Stimulated activated naive CD4-positive, alpha-beta T cell treated with Interleukin-2 at 50 U/mL for 16 hours (primary cell): ENCODE data around the gene MICAL1.
A peak's percentile ranks its signal among the peaks of the same experiment; 100 is the strongest.

Experiments used
- DNase-seq: peaks from one replicate; lab custom pipeline; 2025; lab: John Stamatoyannopoulos, UW

The MICAL1 gene

DNA sequence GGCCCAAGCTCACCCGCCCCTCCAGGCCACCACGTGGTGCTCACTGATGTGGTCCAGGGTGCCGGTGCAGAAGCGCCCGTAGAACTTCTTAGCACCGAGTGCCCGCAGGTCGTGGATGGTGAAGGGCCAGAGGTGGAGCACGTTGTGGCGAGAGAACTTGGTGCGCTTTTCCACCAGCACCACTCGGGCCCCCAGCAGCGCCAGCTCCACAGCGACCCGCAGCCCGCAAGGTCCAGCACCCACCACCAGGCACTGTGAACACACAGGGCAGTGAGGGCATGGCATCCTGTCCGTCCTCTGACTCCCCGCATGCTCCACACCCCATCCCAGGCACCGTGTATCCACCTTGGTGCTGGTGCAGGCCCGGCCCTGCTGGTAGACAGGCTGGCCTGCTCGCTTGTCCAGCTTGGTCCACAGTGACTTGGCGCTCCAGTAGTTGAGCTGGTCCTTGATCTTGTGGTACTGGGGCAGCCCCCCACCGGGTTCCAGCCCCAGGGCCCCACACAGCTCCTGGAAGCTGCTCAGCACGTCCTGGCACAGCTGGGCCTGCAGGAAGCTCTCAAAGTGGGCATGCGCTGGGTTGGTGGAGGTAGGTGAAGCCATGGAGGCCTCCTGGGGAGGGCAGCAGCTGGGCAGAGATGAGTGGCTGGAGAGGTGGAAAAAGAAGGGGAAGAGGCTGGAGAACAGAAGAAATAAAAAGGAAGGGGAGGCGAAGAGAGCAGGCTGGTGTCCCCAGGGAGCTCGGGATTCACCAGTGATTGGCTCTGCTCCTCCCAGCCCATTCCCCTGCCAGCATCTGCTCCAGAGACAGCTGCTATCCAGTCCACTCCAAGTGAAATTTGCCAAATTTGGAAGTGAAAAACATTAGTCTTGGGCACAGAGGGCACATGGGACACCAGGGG lies 1.7 kb downstream of the MICAL1 start:
- DNase-seq, result no peak

DNA sequence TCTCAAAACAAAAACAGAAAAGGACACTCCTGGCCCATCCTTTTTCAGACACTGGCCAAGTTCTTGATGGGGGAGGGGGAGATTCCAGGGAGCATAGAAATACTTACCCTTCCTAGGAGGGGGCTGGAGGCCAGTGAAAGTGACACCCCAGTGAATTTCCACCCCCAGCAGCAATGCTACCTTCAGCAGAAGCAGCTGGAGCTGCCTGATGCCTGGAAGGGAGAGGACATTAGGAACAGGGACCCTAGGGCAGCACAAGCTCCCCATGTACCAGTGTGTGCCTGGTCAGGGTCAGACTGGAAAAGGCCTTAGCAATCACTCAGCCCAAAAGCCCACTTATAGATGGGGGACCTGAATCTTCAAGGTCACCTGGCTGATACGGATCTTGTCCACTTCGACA lies 2.4 kb downstream of the MICAL1 start:
- DNase-seq, result no peak

DNA sequence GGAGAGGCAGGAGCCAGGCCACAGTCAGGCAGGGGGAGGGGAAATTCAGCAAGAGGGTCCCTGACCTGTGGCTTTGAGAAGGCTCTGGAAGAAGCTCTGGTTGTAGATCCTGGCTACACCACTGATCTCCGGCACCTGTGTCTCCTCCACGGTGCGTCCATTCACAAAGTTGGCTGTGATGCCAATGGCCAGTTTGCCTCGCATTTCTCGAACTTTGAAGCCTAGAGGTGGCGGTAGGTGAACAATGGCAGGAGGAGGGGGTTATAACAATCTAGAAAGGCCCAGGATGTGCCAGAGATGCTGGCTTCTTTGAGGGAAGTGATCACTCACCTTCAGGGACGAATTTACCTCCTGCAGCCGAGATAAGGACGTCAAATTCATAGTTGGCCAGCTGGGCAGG lies 3.4 kb downstream of the MICAL1 start:
- DNase-seq, result no peak

DNA sequence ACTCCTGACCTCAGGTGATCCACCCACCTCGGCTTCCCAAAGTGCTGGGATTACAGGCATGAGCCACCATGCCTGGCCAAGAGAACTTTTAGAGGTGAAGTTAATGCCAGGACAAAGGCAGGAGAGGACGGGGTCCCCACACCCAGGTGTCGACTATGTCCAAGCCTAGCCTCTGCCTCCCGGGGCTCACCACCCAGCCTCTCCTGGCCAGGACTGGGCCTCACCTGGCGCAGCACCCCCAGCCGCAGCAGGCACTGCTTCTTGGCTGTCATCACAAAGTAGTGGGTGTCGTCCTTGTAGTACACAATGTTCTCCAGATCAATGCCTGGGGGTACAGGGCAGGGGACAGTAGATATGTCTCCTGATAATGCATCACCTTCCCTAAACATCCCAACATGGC lies 4.2 kb downstream of the MICAL1 start:
- DNase-seq, result no peak

DNA sequence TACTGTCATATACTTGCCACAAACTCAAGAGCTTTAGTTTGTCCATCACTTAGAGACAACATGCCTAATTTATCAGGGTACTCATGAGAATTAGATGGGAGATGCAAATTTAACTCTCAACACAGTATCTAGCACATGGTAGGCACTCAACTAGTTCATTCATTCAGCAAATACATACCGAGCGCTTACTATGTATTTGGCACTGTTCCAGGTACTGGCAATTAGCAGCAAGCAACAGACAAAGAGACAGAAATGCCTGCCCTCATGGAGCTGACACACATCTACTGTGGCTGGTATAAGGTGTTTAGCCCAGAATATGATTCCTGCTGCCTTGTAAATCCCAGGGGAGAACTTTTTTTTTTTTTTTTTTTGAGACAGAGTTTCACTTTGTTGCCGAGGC lies 4.8 kb downstream of the MICAL1 start:
- DNase-seq, result no peak

DNA sequence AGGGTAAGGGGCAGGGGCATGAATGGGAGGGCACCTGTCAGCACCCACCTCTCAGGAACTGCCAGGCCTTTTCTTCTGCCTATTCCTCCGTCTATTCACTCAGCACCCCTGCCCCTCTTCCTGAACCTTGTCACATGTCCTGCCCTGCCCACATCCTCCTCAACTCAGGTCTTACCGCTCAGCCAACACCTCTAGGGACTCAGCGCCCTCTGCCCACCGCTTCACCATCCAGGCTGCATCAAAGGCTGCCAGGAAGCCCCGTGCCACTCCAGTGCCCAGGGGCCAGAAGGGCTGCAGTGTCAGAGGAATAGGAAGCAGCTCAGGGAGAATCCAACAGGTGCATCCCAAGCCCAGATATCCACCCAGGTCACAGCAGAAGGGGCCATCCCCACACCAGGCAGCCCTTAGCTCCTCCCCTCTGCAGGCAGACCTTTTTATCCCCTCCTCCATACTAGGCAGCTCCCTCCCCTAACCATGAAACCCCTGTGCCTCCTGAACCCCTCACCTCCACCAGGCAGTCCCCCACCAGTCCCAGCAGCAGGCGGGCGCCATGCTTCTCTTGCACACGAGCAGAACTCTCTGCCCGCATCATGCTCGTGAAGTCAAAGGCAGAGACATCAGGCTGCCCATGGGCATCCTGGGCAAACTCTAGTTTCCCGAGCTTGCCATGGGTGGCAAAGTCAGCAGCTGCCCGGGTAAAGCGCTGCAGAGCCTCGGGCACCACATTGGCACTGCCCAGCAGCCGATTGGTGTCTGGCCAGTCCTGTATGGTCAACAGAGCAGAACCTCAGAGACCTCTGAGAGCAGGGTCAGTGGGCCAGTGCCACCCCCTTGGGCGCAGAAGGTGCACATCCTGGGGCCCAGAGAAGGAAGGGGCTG lies 5.5 kb downstream of the MICAL1 start:
- DNase-seq, result no peak

DNA sequence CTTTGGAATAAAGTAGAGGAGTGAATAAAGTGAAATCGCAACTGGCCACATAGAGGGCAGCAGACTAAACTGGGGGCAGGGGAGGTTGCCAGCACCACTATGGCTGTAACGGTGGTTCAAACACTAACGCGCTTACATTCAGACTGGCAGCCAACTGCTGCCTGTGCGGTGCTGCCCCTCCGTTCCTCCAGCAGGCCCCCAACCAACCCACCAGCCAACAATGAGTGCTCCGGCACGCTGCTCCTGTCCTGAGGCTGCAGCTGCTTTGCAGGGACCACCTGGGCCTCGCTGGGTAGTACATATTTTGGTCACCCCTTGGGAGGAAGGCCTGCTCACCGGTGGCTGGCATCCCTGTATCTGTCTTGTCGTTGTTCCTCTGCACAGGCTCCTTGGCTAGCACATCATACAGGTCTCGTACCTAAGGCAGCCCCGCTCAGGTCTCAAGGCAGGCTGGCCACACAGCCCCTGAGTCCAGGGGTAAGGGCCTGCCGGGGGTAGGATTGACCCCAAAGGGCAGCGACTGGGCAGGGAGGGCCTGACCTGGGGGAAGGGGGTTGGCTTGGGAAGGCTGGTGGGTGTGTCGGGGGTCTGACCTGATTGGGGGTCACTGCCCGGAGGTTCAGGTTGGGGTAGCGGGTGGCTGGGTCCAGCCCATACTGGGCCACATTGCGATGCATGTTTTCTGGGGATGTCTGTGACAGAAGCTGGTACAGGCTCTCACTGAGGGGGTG lies 6.3 kb downstream of the MICAL1 start:
- DNase-seq, result no peak

DNA sequence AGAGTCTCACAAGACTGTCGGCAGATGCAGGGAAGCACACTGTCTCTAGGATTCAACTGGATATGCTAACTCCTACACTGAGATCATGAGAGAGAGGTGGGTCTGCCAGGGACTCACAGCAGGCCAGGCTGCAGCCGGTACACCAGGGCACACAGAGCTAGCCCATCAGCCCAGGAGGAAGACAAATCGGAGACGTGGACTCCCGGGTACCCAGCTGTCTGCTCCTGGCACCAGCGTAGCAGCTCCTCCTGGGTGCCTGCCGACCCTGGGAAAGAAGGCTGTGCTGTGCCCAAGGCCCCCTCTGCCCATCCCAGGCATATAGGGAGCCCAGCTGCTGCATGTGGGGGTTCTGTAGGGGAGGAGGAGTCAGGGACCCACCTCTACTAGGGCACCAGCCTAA lies 7.0 kb downstream of the MICAL1 start:
- DNase-seq, result no peak

DNA sequence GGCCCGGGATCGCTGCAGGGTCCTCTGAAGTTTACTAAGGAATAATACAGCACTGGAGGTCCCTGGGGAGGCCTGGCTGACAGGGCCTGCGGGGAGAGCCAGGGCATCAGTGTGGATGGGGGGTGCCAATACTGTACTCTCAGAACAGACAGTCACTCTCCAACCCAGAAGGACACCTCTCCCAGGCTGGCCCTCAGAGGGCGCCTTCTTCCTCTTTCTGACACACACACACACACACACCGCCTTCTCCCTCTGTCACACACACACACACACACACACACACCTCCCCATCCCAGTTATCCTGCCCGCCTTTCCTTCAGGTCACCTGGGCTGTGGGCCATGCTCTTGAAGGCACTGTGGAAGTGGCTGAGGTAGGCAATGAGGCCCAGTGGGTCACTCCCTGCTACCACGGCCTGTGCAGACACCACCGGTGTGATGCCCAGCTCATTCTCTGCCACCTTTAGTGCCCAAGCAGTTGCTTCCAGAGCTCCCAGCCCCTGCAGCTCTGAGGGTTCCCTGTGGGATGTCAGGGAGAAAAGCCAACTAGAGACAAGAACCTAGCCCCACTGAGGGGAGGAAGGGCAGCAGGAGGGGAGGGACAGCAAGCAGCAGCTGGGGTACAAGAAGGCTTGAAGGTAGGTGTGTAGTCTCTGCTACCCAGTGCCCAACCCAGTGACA lies 7.6 kb downstream of the MICAL1 start:
- DNase-seq, result no peak

DNA sequence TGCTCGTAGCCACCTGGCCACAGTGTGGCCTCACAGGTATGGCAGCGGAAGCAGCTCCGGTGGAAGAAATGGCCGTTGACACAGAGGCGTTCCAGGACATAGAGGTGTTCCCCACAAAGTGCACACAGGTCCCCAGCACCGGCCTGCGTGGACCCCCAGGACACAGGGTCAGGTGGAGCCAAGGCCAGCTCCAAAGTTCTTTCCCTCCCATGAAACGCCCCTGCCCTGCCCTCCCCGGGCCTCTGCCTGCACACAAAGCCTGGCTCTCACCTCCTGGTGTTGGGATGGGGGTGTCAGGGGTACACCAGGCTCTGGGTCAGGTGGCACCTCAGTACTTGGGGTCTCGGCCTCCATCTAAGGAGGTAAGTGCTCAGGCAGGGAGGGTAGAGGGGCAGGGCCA lies 8.5 kb downstream of the MICAL1 start:
- DNase-seq, result no peak

DNA sequence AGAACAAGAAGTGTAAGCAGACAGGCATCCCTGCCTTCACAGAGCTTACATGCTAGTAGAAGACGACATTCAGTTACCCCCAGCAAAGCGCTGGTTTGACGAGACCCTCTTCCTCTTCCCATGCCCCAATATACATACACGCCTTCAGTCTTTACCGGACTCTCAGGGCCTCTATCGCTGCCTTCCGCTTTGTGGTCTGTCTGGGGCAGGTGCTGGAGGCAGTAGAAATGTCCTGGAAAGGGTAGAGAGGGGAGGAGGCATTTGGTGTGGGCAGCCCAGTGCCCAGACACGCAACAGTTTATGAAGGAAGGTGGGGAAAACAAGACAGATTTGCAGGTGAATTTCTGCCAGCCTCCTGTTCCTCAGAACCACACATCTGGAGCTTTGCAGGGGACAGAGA lies 9.0 kb downstream of the MICAL1 start:
- DNase-seq, result no peak

DNA sequence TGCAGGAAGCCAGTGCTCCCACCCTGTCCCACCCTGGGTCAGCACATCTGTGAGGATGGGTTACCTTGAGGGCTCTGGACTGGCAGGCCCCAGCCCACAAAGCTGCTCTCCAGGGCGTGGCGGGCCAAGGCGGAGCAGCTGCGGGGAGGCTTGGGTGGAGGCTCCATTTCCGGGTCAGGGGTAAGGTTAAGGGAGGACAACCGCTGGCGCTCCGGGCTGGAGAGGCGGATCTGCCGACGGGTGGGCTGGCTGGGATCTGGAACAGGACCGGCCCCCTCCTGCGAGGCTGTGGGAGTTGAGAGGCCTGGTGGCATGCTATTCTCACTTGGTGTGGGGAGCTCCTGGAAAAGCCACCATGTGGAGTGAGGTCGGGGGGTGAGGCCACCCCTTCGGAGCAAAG lies 9.5 kb downstream of the MICAL1 start:
- DNase-seq, result no peak

DNA sequence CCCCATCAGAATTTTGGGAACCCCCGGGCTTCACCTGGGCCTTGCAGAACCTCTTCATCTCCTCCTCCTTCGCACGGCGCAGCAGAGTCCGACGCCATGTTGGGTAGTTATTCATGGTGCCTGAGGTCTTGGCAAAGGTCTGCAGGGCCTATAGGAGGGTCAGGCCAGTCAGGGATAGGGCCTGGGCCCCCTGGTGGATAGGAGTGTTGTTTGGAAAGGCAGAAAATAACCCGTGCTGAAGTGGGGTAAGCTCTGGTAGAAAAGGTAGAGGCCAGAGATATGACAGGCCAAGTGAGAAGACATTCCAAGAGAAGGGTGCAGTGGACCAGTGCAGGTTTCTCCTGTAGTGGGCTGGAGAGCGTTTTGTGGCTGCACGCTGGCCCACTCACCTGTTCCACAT lies 10.2 kb downstream of the MICAL1 start:
- DNase-seq, result no peak

DNA sequence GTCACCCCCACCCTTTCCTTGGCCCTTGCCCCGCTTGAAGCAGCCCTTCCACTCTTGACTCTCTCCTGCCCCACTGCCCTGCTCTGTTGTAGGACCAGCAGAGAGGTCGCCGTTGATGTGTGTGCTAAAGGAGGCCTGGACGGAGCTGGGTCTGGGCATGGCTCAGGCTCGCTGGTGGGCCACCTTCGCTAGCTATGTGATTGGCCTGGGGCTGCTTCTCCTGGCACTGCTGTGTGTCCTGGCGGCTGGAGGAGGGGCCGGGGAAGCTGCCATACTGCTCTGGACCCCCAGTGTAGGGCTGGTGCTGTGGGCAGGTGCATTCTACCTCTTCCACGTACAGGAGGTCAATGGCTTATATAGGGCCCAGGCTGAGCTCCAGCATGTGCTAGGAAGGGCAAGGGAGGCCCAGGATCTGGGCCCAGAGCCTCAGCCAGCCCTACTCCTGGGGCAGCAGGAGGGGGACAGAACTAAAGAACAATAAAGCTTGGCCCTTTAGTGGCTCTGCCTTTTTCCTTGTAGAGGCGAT lies 12.1 kb downstream of the MICAL1 start:
- DNase-seq, result no peak

DNA sequence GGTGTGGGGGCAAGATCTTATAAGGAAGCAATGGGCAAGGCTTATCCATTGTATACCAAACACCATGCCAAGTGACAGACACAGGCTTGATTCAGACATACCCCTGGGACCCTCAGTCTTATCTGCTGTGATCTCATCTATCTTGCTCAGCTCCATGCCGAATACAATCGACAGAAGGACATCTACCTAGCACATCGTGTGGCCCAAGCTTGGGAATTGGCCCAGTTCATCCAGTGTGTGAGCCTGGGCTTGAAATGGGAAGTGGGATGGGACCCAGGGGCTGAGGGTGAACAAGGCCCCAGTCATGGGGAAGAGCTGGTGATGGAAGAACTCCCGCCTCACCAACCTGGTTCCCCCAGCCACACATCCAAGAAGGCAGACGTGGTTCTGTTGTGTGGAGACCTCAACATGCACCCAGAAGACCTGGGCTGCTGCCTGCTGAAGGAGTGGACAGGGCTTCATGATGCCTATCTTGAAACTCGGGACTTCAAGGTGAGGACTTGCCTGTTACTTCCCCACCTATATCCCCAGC lies 13.1 kb downstream of the MICAL1 start:
- no peak for DNase-seq

DNA sequence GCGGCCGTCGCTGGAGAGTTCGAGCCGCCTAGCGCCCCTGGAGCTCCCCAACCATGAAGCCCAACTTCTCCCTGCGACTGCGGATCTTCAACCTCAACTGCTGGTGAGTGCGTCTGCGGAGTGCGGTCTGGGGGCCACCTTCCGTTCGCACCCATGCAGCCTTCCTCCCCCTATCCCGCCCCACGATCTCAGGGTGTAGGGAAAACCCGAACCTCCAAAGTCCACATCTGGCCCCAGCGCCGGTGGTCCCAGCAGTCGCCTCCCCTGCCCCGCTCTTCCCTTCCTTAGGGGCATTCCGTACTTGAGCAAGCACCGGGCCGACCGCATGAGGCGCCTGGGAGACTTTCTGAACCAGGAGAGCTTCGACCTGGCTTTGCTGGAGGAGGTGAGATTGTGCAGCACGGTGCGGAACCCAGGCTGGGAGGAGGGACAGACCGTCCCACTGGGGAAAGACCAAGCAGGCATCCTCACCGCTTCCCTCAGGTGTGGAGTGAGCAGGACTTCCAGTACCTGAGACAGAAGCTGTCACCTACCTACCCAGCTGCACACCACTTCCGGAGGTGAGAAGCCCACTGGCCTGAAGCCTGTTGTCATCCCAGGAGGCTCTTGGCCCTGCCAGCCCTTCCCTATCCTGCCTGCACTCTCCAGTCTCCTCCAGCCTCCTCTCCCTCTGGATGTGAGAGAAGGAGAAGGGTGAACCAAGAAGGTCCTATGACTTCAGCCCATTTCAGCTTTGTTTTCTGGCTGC lies 14.3 kb downstream of the MICAL1 start:
- DNase-seq, result peak; percentile 48

DNA sequence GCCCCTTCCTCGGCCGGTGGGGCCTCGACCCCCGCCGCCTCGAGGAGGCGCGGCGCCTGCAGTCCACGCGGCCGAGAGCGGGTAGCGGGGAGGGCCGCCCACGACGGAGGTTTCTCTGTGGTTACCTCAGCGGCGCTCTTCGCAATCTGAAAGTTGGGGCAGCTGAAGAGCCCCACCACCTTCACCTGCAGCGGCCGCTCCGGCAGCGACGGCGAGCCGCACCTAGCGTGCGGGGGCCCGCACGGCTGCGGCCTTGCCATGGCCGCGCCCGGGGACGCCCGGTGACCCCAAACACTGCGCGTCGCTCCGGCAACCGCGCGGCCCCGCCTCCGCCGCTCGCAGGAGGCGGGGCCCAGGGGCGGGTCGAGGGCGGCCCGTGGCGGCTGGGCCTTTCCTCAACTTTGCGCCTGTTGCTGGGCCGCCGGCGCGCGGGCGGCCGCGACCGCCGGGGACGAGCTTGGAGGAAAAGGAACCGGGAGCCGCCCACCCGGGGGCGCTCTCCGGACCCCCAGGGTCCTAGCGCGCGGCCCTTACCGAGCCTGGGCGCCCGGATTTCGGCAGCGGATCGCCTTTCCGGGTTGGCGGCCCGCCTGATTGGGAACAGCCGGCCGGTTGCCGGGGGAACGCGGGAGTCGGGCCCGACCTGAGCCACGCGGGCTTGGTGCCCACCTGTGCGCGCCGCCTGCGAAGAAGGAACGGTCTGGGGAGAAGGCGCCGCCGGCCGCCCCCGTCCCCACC lies 15.1 kb downstream of the MICAL1 start, which contains the start of the genes PPIL6 and SMPD2:
PPIL6 (minus strand) TSS at position 298 of the 738 bp plus-strand sequence; CDS start at position 260, 38 bp downstream.
SMPD2 (plus strand) TSS at position 394 of the 738 bp plus-strand sequence. CDS start 398 bp downstream, outside the sequence.
- DNase-seq, result peak; percentile 67

DNA sequence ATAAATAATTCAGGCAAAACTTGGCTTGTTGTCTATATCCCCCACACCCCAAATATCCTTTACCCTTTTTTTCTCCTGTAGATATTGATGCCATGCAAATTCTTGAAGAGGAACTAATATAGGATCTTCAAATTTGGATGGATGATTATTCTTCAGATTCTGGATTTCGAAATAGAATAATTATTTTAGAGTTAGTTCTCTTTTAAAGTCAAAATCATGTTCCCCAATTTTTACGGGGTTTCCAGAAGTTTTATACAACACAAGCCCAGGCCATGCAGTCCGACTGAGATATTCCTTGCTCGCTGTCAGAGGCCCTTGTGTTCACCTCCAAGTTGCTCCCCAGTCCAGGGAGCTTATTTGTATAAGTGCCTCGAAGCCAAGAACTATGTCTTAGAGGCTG lies 19.5 kb downstream of the MICAL1 start:
- no peak for DNase-seq

DNA sequence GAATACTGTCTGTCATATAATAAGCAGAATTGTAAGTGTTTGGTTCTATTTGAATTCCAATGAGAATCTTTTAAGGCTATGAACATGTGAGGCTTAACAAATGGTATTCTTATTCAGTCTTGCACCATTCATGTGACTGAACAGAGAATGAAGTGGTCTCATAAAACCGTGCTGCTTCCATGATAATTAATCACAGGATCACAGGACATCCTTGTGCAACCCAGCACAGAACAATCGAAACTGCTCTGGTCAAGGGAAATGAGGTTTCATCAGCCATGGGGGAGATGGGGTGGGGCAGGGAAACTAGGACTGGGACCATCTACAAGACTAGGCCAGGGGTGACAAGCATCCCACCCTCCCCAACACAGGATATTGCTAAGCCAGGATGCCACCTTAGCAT lies 21.1 kb downstream of the MICAL1 start:
- no peak for DNase-seq

DNA sequence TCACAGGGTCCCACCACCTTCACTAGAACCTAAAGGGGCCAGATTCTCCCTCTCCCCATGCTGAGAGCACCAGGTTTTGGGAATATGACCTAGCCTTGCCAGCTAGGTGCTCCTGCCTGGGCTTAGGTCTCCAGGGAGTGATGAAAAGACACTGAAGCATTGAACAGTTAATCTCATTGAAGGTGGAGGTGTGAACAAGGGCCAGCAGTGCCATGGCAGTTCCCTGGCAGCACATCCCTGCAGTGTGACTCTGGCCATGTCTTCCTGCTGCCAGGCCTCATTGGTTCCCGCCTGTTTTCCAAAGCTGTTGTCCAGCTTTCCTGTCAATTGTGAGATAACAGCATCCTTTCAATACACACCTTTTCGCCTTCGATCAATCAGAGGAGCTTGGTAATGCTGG lies 26.1 kb downstream of the MICAL1 start:
- DNase-seq, result no peak
